GM12891 (cell line): ENCODE measurements around the gene KRT37.

ENCODE experiments used
- POLR2A ChIP-seq: IDR thresholded peaks from 2 replicates; pipeline ENCODE4 v1.6.1; 2011; ENCODE audit warnings: low read depth, low read length, control low read depth
- POLR2AphosphoS5 ChIP-seq: IDR thresholded peaks from 2 replicates; pipeline ENCODE4 v1.6.1; 2011; ENCODE audit warnings: low read depth, low read length, control low read depth
- POU2F2 ChIP-seq: IDR thresholded peaks from 2 replicates; pipeline ENCODE4 v1.6.1; 2011; ENCODE audit warnings: low read depth, mild to moderate bottlenecking, control low read depth, low read length, moderate library complexity
- TAF1 ChIP-seq: IDR thresholded peaks from 2 replicates; pipeline ENCODE4 v1.6.1; 2011; ENCODE audit warnings: low read depth, low read length, control low read depth

- TF ChIP-seq POLR2A (no peak), POLR2AphosphoS5 (no peak), TAF1 (no peak), POU2F2 (no peak)
These were observed 2.8 kb downstream of the KRT37 start for GRCh38 chr17:41421617-41422016.
